Upper lobe of left lung (tissue), 6 donors: ENCODE results near the gene TBX6. TPM values are rescaled to one million over a fixed set of nuclear protein-coding genes. Genes with fewer than 3 reads are reported as not detected.

ENCODE experiments used
- ATAC-seq, 2 donors: fragments of 200-7000 bp; cut with Tn5 transposase; one replicate each; pipeline ENCODE4 v1.9.1; 2022; ENCODE audit warnings: mild to moderate bottlenecking in 2 of 2, moderate library complexity in 2 of 2; ENCODE audit not compliant: low FRiP score in 2 of 2
- DNase-seq, 2 donors: peaks; one replicate each; pipeline ENCODE4 v3.0.0-alpha.2; 2019 to 2020
- H3K27ac ChIP-seq, 4 donors: fragments of 200-600 bp; sonication (generic); one replicate each; pipeline ENCODE4 v1.5.1; 2016 to 2019
- H3K27me3 ChIP-seq, 4 donors: fragments of 200-600 bp; sonication (generic); one replicate each; pipeline ENCODE4 v1.5.1; 2017 to 2019
- H3K36me3 ChIP-seq, 4 donors: fragments of 200-600 bp; sonication (generic); one replicate each; pipeline ENCODE4 v1.5.1; 2016 to 2019
- H3K4me1 ChIP-seq, 4 donors: fragments of 200-600 bp; sonication (generic); one replicate each; pipeline ENCODE4 v1.5.1; 2018 to 2019
- H3K4me3 ChIP-seq, 4 donors: fragments of 200-600 bp; sonication (generic); one replicate each; pipeline ENCODE4 v1.5.1; 2017 to 2019; ENCODE audit warnings: mild to moderate bottlenecking in 2 of 4, moderate library complexity in 1 of 4
- H3K9me3 ChIP-seq, 4 donors: fragments of 200-600 bp; sonication (generic); one replicate each; pipeline ENCODE4 v1.5.1; 2018 to 2019
- EP300 ChIP-seq, 4 donors: sonication (generic); formaldehyde crosslinking; IDR thresholded peaks; one replicate each; pipeline ENCODE4 v1.5.1; 2017; ENCODE audit warnings: antibody characterized with exemption in 4 of 4, control low read depth in 2 of 4
- POLR2A ChIP-seq, 4 donors: fragments of 450-650 bp; IDR thresholded peaks; one replicate each; pipeline ENCODE4 v1.5.1; 2016 to 2017; ENCODE audit warnings: antibody characterized with exemption in 4 of 4, mild to moderate bottlenecking in 2 of 4
- POLR2AphosphoS5 ChIP-seq, 2 donors: sonication (generic); formaldehyde crosslinking; IDR thresholded peaks; one replicate each; pipeline ENCODE4 v1.5.1; 2017; ENCODE audit warnings: antibody characterized with exemption in 2 of 2
- WGBS, 2 donors: methylation state at CpG; one replicate each; pipeline ENCODE4 v1.1.5; 2017 to 2018; 5-methylcytosine and 5-hydroxymethylcytosine counted together
- total RNA-seq, 6 donors: library from RNA; depleted of rRNA in 4 of 6; stranded (reverse); fragments of >200 nt in 4 of 6; gene quantifications; one replicate each; pipeline versions ENCODE4 v1.1.0 to v1.2.1, GENCODE V29; 2016 to 2021
- TF ChIP-seq, protein P1 (sequence below), 6 experiments: fragments of 450-650 bp in 4 of 6; fragments of 200-600 bp in 2 of 6; sonication (generic) in 2 of 6; IDR thresholded peaks; one replicate each; pipeline ENCODE4 v1.5.1; 2016 to 2019; ENCODE audit warnings: antibody characterized with exemption in 6 of 6
- donor health status: DM: no; HTN: no; CAD: no; lungs with moderate emphysema.
- donor health status: DM: no; HTN: yes; CAD: no; lungs with severe emphysema.

TBX6 gene
- total RNA-seq, 6 donors from 2014 or later, result 0.69 to 9.4 (median 1.4) TPM

DNA sequence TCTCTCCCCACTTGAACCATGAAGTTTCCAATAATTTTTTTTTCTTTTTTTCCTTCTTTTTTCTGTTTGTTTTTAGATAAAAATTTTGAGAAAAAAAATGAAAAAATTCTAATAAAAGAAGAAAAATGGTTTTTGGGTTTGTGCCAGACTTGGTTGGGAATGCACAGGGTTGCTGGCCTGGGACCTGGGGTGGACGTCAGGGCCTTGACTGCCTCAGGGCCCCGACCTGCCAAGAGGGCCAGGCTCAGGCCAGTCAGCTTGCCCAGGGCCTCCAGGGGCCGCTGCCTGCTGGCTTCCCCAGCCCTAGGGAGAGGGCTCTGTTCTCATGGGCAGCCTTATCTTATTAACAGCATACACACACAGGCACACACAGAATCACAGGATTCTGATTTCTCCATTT, 6.5 kb downstream of the TBX6 start:
- 88 to 94% methylated on average over 2 to 3 of the region's 3 CpGs for WGBS, 2 donors
- no peak overlapping the region for H3K27ac ChIP-seq
- TF ChIP-seq POLR2A (IDR thresholded peaks at IDR 0.05) (no peak), POLR2AphosphoS5 (IDR thresholded peaks at IDR 0.05) (no peak), EP300 (IDR thresholded peaks at IDR 0.05) (no peak)
- TF ChIP-seq, protein P1, sequence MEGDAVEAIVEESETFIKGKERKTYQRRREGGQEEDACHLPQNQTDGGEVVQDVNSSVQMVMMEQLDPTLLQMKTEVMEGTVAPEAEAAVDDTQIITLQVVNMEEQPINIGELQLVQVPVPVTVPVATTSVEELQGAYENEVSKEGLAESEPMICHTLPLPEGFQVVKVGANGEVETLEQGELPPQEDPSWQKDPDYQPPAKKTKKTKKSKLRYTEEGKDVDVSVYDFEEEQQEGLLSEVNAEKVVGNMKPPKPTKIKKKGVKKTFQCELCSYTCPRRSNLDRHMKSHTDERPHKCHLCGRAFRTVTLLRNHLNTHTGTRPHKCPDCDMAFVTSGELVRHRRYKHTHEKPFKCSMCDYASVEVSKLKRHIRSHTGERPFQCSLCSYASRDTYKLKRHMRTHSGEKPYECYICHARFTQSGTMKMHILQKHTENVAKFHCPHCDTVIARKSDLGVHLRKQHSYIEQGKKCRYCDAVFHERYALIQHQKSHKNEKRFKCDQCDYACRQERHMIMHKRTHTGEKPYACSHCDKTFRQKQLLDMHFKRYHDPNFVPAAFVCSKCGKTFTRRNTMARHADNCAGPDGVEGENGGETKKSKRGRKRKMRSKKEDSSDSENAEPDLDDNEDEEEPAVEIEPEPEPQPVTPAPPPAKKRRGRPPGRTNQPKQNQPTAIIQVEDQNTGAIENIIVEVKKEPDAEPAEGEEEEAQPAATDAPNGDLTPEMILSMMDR (IDR thresholded peaks at IDR 0.05), result no peak
- H3K27me3 ChIP-seq, result no peaks in the 10 kb centered on the region
- H3K4me1 ChIP-seq, result peaks cover 0 to 3% (median under 1%) of the 10 kb centered on the region in 4 donors
- ATAC-seq (peak in 1 of 2 donors; percentile 24), DNase-seq (peak; percentile 20 to 57)
- peaks cover 11 to 54% (median 52%) of the 10 kb centered on the region in 4 donors for H3K36me3 ChIP-seq
- H3K4me3 ChIP-seq, result no peak overlapping the region
- no peaks in the 10 kb centered on the region for H3K9me3 ChIP-seq

- Histone ChIP-seq H3K27me3 (no peaks in the 10 kb centered on the region), H3K9me3 (no peaks in the 10 kb centered on the region), H3K27ac (no peak overlapping the region), H3K36me3 (peaks cover 14 to 57% (median 54%) of the 10 kb centered on the region in 4 donors), H3K4me1 (no peaks in the 10 kb centered on the region), H3K4me3 (no peak overlapping the region)
- peak in 1 of 2 donors; percentile 57 for ATAC-seq
- WGBS, 2 donors, result 61 to 67% methylated on average over 7 to 17 of the region's 17 CpGs
- no peak for TF ChIP-seq EP300 (IDR thresholded peaks at IDR 0.05)
- TF ChIP-seq POLR2A (IDR thresholded peaks at IDR 0.05), result no peak
- no peak for TF ChIP-seq POLR2AphosphoS5 (IDR thresholded peaks at IDR 0.05)
- TF ChIP-seq, protein P1 (IDR thresholded peaks at IDR 0.05), result no peak
- peak in 1 of 2 donors; percentile 74 for DNase-seq
Measured at GRCh38 chr16:30084816-30085159, 6.9 kb downstream of the TBX6 start.

DNA sequence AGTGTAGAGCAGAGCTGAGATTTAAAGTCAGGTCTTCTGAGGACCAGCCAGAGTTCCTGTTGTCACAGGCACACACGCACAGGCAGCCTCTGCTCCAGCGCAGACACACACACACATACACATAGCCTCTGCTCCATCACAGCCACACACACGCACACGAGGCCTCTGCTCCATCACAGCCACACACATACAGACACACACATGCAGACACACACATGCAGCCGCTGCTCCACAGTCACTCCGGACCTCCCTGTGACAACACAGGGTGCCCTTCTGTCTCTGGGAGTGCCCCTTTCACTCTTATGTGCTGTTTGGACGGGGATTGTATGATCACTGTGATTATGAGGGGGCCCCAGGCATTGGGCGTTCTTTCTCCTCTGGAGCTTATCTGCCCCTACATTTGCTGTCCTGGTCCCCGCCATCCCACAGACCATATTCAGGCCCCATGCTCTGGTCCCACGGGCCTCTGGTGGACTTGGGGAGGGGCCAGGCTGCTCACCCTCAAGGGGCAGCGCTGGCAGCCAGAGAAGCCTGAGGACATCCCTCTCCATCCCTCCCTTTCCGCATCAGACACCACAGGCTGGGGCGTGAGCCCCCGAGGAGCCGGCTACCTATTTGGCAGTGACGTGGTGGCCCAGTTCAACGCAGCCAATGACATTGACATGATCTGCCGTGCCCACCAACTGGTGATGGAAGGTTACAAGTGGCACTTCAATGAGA, 7.5 kb downstream of the TBX6 start:
- WGBS, 2 donors, result 92% methylated on average over 9 to 18 of the region's 18 CpGs
- peaks cover 16 to 62% (median 59%) of the 10 kb centered on the region in 4 donors for H3K36me3 ChIP-seq
- no peak overlapping the region for H3K27ac ChIP-seq
- no peaks in the 10 kb centered on the region for H3K27me3 ChIP-seq
- H3K4me3 ChIP-seq, result no peak overlapping the region
- H3K4me1 ChIP-seq, result no peaks in the 10 kb centered on the region
- no peak for DNase-seq
- no peaks in the 10 kb centered on the region for H3K9me3 ChIP-seq
- ATAC-seq, result no peak
- TF ChIP-seq EP300 (IDR thresholded peaks at IDR 0.05), result no peak
- TF ChIP-seq POLR2A (IDR thresholded peaks at IDR 0.05), result no peak
- TF ChIP-seq, protein P1 (IDR thresholded peaks at IDR 0.05), result no peak
- TF ChIP-seq POLR2AphosphoS5 (IDR thresholded peaks at IDR 0.05), result no peak

GRCh38 chr16:30083216-30084055, 8.3 kb downstream of the TBX6 start:
- Histone ChIP-seq H3K4me1 (peaks cover 0 to 6% (median under 1%) of the 10 kb centered on the region in 4 donors), H3K36me3 (peaks cover 16 to 70% (median 68%) of the 10 kb centered on the region in 4 donors), H3K27ac (no peak overlapping the region), H3K9me3 (no peaks in the 10 kb centered on the region), H3K4me3 (no peak overlapping the region), H3K27me3 (no peaks in the 10 kb centered on the region)
- DNase-seq, result peak in 1 of 2 donors; percentile 48
- 92 to 93% methylated on average over 12 to 24 of the region's 24 CpGs for WGBS, 2 donors
- no peak for ATAC-seq
- TF ChIP-seq POLR2AphosphoS5 (IDR thresholded peaks at IDR 0.05) (no peak), POLR2A (IDR thresholded peaks at IDR 0.05) (no peak), EP300 (IDR thresholded peaks at IDR 0.05) (no peak)
- TF ChIP-seq, protein P1 (IDR thresholded peaks at IDR 0.05), result no peak
